Hematopoietic multipotent progenitor cell treated with erythropoietin and hydrocortisone succinate and interleukin-3 and kit ligand, for 6 days (in vitro differentiated cells): Measurements from ENCODE around the gene AAMP.
"Not testable (repeated sequence)": the region's sequence is repeated elsewhere in the genome, so short reads cannot be mapped to it uniquely, and the experiment has no call there.

Experiments
- DNase-seq: peaks from one replicate; pipeline ENCODE4 v3.0.0-alpha.2; 2015

Gene AAMP, protein sequence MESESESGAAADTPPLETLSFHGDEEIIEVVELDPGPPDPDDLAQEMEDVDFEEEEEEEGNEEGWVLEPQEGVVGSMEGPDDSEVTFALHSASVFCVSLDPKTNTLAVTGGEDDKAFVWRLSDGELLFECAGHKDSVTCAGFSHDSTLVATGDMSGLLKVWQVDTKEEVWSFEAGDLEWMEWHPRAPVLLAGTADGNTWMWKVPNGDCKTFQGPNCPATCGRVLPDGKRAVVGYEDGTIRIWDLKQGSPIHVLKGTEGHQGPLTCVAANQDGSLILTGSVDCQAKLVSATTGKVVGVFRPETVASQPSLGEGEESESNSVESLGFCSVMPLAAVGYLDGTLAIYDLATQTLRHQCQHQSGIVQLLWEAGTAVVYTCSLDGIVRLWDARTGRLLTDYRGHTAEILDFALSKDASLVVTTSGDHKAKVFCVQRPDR

DNA sequence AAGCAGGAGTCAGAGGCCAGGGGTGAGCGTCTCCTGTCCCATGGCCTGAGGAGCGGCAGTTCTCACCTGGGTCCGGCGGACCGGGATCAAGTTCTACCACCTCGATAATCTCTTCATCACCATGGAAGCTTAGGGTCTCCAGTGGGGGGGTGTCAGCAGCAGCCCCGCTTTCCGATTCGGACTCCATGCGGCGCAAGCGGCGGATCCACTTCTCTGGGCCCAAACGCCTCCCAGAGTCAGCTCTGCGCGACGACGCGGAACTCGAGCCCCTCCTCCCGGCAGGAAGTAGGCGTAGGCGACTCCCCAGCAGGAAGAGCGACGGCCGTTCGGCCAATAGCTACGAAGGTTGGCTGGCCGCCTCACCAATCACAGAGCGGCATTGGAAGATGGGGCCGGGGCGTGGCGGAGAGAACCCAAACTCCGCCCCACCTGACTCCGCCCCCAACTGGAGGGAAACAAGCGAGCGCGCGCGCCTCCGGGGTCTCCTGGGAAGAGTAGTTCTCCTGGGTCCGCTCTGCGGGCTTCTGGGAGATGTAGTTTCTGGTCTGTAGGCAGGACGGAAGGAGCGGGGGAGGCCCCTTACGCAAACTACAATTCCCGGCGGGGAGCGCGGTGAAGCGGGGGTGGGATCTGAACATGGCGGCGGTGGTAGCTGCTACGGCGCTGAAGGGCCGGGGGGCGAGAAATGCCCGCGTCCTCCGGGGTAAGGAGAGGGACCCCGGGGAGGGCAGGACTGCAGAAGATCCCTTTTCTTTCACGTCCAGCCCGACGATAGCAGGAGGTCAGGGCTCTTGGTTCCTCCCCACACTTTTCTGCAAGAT, at the start of gene AAMP, which contains the start of gene PNKD:
Gene AAMP, minus strand, starts transcription at position 238 of the 821 bp plus-strand sequence. Its CDS starts 51 bp downstream, at position 187.
Gene PNKD, plus strand, starts transcription at position 620 of the 821 bp plus-strand sequence. Its CDS starts 17 bp downstream, at position 637.
- DNase-seq, result peak; percentile 100

GRCh38 chr2:218318241-218318640, 48.3 kb upstream of the AAMP start:
- DNase-seq, result no peak

DNA sequence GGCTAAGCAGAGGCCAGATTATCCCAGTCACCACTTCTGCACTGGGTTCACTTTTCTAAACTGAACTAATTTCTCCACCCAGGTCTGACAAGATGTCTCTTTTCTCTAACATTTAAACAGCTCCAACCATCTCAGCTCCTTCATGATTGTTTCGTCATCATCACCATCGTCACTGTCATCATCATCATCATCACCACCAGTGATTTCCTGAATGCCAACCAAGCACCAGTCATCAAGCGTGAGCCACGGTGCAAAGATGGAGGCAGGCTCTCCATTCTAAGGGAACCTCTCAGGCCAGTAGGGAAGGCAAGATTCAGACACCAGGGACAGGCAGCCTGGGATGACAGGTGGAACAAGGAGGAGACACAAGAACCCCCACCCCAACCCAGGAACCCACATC, 47.9 kb upstream of the AAMP start:
- no peak for DNase-seq

GRCh38 chr2:218317303-218317630, 47.3 kb upstream of the AAMP start:
- no peak for DNase-seq

- DNase-seq, result no peak
These were observed 45.5 kb upstream of the AAMP start for GRCh38 chr2:218315397-218315796.

DNA sequence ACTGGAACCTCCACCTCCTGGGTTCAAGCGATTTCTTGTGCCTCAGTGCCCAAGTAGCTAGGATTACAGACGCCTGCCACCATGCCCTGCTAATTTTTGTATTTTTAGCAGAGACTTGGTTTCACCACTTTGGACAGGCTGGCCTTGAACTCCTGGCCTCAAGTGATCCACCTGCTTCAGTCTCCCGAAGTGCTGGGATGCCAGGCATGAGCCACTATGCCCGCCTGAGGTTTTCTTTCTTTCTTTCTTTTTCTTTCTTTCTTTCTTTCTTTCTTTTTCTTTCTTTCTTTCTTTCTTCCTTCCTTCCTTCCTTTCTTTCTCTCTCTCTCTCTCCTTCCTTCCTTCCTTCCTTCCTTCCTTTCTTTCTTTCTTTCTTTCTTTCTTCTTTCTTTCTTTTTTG, 44.8 kb upstream of the AAMP start:
- not testable (repeated sequence) for DNase-seq

- DNase-seq, result no peak
These were observed 43.4 kb upstream of the AAMP start for GRCh38 chr2:218313356-218313755.

GRCh38 chr2:218312267-218312756, 42.4 kb upstream of the AAMP start:
- DNase-seq, result no peak

DNA sequence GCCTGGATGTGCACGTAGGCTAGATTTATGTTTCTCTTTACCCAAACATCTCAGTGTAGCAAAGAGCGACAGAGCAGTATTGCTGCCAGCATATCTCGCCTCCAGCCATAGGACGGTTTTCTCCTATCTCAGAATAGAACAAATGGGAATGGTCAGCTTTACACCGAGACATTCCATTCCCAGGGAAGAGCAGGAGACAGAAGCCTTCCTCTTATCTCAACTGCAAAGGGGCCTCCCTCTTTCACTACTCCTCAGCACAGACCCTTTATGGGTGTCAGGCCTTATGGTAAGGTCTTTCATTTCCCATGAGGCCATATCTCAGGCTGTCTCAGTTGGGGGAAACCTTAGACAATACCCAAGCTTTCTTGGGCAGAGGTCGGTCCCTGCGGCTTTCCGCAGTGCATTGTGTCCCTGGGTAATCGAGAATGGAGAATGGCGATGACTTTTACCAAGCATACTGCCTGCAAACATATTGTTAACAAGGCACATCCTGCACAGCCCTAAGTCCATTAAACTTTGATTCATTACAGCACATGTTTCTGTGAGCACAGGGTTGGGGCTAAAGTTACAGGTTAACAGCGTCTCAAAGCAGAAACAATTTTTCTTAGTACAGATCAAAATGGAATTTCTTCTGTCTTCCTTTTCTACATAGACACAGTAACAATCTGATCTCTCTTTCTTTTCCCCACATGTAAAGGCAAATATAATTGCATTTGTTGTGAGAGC, 41.8 kb upstream of the AAMP start:
- not testable (repeated sequence) for DNase-seq

DNA sequence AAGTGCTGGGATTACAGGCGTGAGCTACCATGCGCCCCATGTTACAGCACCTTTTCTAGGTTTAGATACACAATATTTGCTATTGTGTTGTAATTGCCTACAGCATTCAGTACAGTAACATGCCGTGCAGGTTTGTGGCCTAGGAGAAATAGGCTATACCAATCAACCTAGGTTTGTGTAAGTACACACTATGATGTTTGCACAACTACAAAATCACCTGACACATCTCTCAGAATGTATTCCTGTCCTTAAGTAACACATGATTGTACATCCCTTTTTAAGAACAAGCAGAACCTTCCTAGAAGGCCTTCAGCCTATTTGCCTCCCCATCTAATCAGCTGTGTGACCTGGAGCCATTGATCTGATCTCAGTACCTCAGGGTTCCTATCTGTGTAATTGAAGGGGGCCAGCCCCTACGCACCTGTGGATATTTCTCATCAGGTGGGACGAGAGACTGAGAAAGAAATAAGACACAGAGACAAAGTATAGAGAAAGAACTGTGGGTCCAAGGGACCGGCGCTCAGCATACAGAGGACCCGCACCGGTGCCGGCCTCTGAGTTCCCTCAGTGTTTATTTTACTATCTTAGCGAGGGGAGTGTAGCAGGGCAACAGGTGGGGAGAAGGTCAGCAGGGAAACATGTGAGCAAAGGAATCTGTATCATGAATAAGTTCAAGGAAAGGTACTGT, 41.1 kb upstream of the AAMP start:
- DNase-seq, result no peak

- DNase-seq, result peak; percentile 21
These were observed 37.6 kb upstream of the AAMP start for GRCh38 chr2:218307415-218308090.

DNA sequence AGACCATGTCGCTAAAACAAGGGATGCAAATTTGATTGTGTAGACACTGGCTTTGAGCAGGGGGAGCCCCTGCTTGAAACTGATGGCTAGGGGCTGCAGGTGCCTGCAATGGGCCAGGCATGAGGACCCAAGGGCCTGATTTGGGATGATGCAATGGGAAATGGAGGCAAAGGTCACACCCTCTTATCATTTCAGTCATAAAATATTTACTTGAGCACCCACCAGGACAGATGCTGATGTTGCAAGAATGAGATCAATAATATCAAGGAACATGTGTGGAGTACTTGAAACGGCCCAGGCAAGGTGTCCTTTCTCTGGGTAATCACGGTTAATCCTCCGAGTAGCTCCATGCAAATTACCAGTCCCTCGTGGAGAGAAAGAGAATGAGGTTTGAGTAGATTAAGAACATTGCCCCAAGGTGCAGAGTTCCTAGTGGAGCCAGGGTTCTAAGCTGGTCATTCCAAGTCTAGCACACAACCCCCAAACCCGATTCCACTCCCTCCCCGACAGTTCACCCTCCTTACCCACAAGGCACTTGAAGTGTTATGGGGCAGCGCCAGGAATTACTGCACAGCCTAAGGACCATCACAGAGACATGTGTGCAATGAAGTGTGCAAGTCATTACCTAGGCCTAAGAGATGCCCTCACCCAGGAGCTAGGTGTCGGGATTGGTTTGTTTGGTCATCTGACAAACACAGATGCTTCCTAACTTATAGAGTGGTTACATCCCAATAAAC, 36.4 kb upstream of the AAMP start:
- no peak for DNase-seq

- DNase-seq, result no peak
These were observed 35.4 kb upstream of the AAMP start for GRCh38 chr2:218305383-218305782.

DNA sequence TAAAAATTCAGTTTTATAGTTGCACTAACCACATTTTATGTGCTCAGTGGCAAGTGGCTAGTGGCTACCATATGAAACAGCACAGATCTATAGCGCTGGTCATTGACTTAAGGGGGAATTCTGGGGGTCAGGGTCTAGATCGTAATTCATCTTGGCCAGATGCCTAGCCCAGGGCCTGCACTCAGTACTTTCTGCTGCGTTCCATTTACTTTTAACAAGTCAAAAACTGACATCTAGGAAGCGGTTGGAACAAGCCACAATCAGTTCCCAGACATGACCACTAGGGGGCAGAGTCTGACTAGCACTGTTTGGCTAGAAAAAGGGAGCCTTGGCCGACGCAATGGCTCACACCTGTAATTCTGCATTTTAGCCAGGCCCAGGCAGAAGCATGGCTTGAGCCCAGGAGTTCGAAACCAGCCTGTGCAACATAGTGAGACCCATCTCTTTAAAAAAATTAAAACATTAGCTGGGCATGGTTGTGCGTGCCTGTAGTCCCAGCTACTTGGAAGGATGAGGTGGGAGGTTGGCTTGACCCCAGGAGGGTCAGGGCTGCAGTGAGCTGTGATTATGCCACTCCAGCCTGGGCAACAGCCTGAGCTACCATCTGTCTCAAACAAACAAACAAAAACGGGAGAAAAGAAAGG, 31.4 kb upstream of the AAMP start:
- peak; percentile 97 for DNase-seq

DNA sequence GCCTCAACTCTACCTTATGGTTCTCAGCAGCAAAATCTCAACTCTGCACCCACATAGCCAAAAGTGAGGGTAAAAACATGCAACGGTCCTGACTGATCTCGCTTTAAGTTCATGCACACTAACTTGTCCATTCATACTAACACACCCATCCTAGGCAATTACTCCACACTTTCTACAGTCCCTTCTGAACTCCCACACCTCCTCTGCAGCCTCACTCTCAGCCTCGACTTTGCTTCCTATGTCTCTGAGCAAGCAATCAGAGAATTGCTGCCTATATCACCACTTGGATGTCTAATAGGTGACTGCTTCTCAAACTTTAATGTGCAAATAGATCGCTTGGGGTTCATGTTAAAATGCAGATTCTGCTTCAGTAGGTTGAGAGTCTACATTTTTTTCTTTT, 30.2 kb upstream of the AAMP start:
- no peak for DNase-seq

DNA sequence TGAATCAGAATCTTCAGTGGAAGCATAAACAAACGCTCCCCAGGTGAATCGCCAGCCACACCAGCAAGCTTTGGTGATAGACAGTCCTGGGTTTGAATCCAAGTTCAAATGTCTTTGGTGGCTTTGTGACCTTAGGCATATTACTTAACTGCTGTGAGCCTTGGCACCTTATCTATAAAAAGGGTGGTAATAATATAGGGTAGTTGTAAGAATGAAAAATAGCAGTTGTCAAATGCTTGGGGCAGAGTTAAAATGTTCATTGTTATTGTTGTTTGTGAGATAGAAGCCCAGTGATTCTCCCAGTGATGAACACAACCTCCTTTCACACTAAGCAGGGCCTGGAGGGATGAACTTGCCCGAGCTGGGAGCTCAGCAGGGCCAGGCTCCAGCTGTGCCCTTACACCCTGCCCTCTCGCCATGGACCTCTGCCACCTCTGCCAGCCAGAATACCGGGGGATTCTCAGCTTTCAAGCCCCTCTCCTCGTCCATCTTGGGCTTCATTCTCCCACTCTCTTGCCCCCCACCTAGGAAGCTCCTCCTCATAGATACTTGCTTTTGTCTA, 28.5 kb upstream of the AAMP start:
- DNase-seq, result no peak

DNA sequence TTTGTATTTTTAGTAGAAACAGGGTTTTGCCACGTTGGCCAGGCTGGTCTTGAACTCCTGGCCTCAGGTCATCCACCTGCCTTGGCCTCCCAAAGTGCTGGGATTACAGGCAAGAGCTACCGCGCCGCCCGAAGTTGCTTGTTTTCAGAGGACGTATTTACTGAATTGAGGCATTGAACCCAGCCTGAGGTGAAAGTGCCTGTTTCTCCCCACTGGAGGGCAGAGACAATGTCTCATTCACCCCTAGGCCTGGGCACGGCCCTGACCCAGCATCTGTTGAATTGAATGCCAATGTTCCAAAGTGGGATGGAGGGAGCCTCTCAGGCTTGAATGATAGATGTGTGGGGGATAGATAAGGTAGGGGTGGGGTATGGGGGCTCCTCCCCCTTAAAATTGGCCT, 26.9 kb upstream of the AAMP start:
- DNase-seq, result peak; percentile 68

- DNase-seq, result no peak
These were observed 26.3 kb upstream of the AAMP start for GRCh38 chr2:218296200-218296599.

- no peak for DNase-seq
These were observed 25.1 kb upstream of the AAMP start for GRCh38 chr2:218295029-218295428.

DNA sequence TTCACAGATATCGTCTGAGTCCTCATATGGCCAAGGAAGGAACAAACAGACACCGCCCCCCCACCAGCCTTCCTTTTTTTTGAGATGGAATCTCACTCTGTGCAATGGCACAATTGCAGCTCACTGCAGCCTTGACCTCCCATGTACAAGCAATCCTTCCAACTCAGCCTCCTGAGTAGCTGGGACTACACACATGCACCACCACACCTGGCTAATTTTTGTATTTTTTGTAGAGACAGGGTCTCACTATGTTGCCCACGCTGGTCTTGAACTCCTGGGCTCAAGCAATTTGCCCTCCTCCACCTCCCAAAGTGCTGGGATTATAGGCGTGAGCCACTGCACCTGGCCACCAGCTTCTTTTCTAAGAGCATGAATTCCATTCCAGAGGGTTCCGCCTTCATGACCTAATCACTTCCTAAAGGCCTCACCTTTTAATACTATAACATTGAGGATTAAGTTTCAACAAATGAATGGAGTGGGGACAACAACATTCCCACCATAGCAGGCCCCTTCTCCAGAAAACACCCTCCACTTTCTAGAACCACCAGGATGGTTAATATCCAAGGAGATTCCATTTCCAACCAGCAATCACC, 24.6 kb upstream of the AAMP start:
- no peak for DNase-seq
